Measurements from ENCODE around the gene WDR76.
"Not testable (repeated sequence)": the region's sequence is repeated elsewhere in the genome, so short reads cannot be mapped to it uniquely, and the experiment has no call there.

The WDR76 gene

DNA sequence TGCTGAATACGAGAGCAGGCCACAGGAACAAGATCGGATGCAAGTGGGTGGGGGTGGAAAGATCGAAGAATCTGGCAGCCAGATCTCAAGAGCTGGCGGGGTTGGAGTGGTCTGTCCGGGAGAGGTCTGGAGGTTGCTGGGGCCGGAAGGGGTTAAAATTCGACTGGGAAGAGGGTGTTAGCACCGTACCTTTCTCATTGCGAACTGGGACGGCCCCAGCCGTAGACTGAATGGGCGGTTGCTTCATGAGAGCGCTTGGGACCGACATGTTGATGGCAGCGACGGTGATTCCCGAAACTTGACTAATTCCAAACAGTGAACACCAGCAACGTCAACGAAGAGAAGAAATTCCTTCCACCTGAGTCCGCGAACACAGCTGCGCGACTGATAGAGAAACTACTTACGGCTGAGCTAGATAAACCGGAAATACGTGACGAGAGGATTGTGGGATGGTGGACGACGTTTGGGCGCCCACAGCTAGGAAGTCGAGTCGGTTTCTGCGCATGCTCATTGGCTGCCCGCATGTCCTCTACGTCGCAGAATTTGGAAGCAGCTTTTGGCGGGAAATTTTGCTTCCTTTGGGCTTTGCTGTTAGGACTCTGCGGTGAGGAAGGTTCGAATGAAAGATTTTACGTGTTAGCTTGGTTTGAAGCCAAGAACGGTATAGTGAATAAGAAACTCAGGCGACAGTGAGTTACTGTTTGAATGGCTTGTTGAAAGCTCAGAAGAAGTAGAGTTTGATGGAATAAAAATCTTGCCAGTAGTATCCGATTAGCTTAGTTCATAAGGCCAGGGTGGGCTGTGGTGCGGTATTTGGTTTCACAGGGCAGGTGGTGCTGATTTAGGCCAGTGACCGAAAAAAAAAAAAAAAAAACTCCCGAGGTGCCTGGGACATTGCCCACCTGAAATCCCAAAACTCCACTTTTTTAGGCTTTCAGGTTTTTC is 2.2 kb upstream of the WDR76 start, which contains the start of gene MFAP1:
Gene MFAP1 (minus strand): TSS at position 389 of the 945 bp plus-strand sequence. CDS start 121 bp downstream, at position 268.
- Histone ChIP-seq H3K27ac (ENCODE audit: low read depth, low read length, poor library complexity, severe bottlenecking) (peak within 1 kb of the TSS; percentile 81), H4K20me1 (ENCODE audit: insufficient read depth, low read length) (no peaks in the 10 kb centered on the region), H3K36me3 (ENCODE audit: insufficient read depth, low read length) (peaks cover 37% of the 10 kb centered on the region), H3K9ac (ENCODE audit: low read length) (peak within 1 kb of the TSS; percentile 99), H3K9me2 (ENCODE audit: low read depth, low read length) (no peaks in the 10 kb centered on the region), H3K9me3 (ENCODE audit: low read length) (no peaks in the 10 kb centered on the region), H3K79me2 (ENCODE audit: insufficient read depth, low read length) (peaks cover 74% of the 10 kb centered on the region), H3F3A (ENCODE audit: insufficient read depth, low read length) (no peaks in the 10 kb centered on the region), H3K4me1 (ENCODE audit: insufficient read depth, low read length, severe bottlenecking) (peaks cover 55% of the 10 kb centered on the region), H2AFZ (ENCODE audit: low read length) (no peak within 1 kb of the TSS), H3K4me2 (ENCODE audit: low read length) (peak within 1 kb of the TSS; percentile 81), H3K27me3 (ENCODE audit: insufficient read depth, low read length) (no peaks in the 10 kb centered on the region), H3K4me3 (ENCODE audit: low read depth, low read length, poor library complexity, severe bottlenecking) (peak within 1 kb of the TSS; percentile 98)
- TF ChIP-seq EZH2 (IDR thresholded peaks at IDR 0.05; ENCODE audit: borderline replicate concordance, low read length) (no peak), CTCF (IDR thresholded peaks at IDR 0.05; ENCODE audit: low read length) (no peak)

GRCh38 chr15:43825305-43825704 is 1.5 kb upstream of the WDR76 start:
- not testable (repeated sequence) for H3K4me3 ChIP-seq (ENCODE audit: low read depth, low read length, poor library complexity, severe bottlenecking)
- peak overlapping the region; percentile 99 for H3K9ac ChIP-seq (ENCODE audit: low read length)
- peak overlapping the region; percentile 81; the same call in 1 of the 2 replicates for H3K4me2 ChIP-seq (ENCODE audit: low read length)

DNA sequence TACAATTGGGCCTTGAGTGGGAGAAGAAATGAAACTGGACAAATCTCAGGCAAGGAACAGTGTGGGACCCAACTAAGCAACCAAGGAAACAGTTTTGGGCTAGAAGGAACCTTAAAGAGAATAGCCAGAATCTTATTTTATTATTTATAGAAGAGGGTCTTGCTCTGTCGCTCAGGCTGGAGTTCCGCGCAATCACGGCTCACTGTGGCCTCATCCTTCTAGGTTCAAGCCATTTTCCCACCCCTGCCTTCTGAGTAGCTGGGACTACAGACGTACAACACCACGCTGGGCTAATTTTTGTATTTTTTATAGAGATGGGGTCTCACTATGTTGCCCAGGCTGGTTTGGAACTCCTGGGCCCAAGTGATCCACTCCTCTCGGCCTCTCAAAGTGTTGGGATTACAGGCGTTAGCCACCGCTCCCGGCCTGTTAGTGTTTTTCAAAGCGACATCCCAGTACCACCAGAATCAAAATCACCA is 734 bp upstream of the WDR76 start:
- H3K4me2 ChIP-seq (ENCODE audit: low read length): peak overlapping the region; percentile 90
- no peak overlapping the region for H2AFZ ChIP-seq (ENCODE audit: low read length)
- H4K20me1 ChIP-seq (ENCODE audit: insufficient read depth, low read length): no peaks in the 10 kb centered on the region
- no peaks in the 10 kb centered on the region for H3F3A ChIP-seq (ENCODE audit: insufficient read depth, low read length)
- no peak for TF ChIP-seq CTCF (IDR thresholded peaks at IDR 0.05; ENCODE audit: low read length)
- no peak for TF ChIP-seq EZH2 (IDR thresholded peaks at IDR 0.05; ENCODE audit: borderline replicate concordance, low read length)
- peaks cover 67% of the 10 kb centered on the region for H3K4me1 ChIP-seq (ENCODE audit: insufficient read depth, low read length, severe bottlenecking)
- no peaks in the 10 kb centered on the region for H3K9me3 ChIP-seq (ENCODE audit: low read length)
- peak overlapping the region; percentile 80 for H3K4me3 ChIP-seq (ENCODE audit: low read depth, low read length, poor library complexity, severe bottlenecking)
- H3K36me3 ChIP-seq (ENCODE audit: insufficient read depth, low read length): peaks cover 40% of the 10 kb centered on the region
- peak overlapping the region; percentile 88; the same call in 1 of the 2 replicates for H3K9ac ChIP-seq (ENCODE audit: low read length)
- peak overlapping the region; percentile 81 for H3K27ac ChIP-seq (ENCODE audit: low read depth, low read length, poor library complexity, severe bottlenecking)
- no peaks in the 10 kb centered on the region for H3K9me2 ChIP-seq (ENCODE audit: low read depth, low read length)
- H3K27me3 ChIP-seq (ENCODE audit: insufficient read depth, low read length): no peaks in the 10 kb centered on the region
- H3K79me2 ChIP-seq (ENCODE audit: insufficient read depth, low read length): peaks cover 74% of the 10 kb centered on the region

More at GRCh38 chr15:43825305-43825704, 1.5 kb upstream of the WDR76 start:
- not testable (repeated sequence) for H3K27me3 ChIP-seq (ENCODE audit: insufficient read depth, low read length); H4K20me1 ChIP-seq (ENCODE audit: insufficient read depth, low read length); H2AFZ ChIP-seq (ENCODE audit: low read length); H3K9me2 ChIP-seq (ENCODE audit: low read depth, low read length); H3F3A ChIP-seq (ENCODE audit: insufficient read depth, low read length); H3K9me3 ChIP-seq (ENCODE audit: low read length)
- Histone ChIP-seq H3K4me1 (ENCODE audit: insufficient read depth, low read length, severe bottlenecking) (peaks cover 63% of the 10 kb centered on the region), H3K79me2 (ENCODE audit: insufficient read depth, low read length) (peaks cover 74% of the 10 kb centered on the region), H3K27ac (ENCODE audit: low read depth, low read length, poor library complexity, severe bottlenecking) (peak overlapping the region; percentile 81), H3K36me3 (ENCODE audit: insufficient read depth, low read length) (peaks cover 38% of the 10 kb centered on the region)
